ENCODE measurements around the gene HMX1. TPM values are rescaled to one million over a fixed set of nuclear protein-coding genes. Genes with fewer than 3 reads are reported as not detected.

HMX1 gene
- polyA plus RNA-seq, 1 donor (not counting 4 experiments of a cell fraction or from before 2014, with no cell fraction given), result not detected

- H3K9ac ChIP-seq (ENCODE audit: control insufficient read depth, extremely low read depth, insufficient read depth, low read length), result no peak overlapping the region
- no peaks in the 10 kb centered on the region for H3K79me2 ChIP-seq (ENCODE audit: control insufficient read depth, insufficient read depth, low read length)
- H4K20me1 ChIP-seq (ENCODE audit: control insufficient read depth, extremely low read depth, insufficient read depth, low read length), result no peaks in the 10 kb centered on the region
- no peak overlapping the region for H2AFZ ChIP-seq (ENCODE audit: control insufficient read depth, low read length)
- no peaks in the 10 kb centered on the region for H3K9me3 ChIP-seq (ENCODE audit: control insufficient read depth, low read depth, low read length)
- dilution Hi-C loops (cut with MboI; ENCODE audit: extremely low pct_ligation_motif_present, low sequenced_read_pairs), result no loop called here
- no peak overlapping the region for H3K27ac ChIP-seq (ENCODE audit: control insufficient read depth, insufficient read depth, low read length)
- no peaks in the 10 kb centered on the region for H3K4me1 ChIP-seq (ENCODE audit: control insufficient read depth, extremely low read depth, insufficient read depth, low read length)
- H3K27me3 ChIP-seq (ENCODE audit: control insufficient read depth, extremely low read depth, insufficient read depth, low read length), result peaks cover 76% of the 10 kb centered on the region
- TF ChIP-seq CTCF (optimal IDR thresholded peaks at IDR 0.05 in 1 of 3, IDR thresholded peaks at IDR 0.05 in 1 of 3, conservative IDR thresholded peaks at IDR 0.05 in 1 of 3; ENCODE audit: extremely low read depth in 1 of 3, insufficient read depth in 2 of 3, low read length in 3 of 3), result no peak
- peak; percentile 70 for TF ChIP-seq EZH2 (IDR thresholded peaks at IDR 0.05; ENCODE audit: low read length)
- H3K36me3 ChIP-seq (ENCODE audit: control insufficient read depth in 2 of 2, extremely low read depth in 1 of 2, insufficient read depth in 2 of 2, low read length in 2 of 2), result no peaks in the 10 kb centered on the region
- no peak for DNase-seq (ENCODE audit: low read depth, low spot score)
- H3K4me3 ChIP-seq (ENCODE audit: control insufficient read depth in 2 of 3, extremely low read depth in 1 of 3, insufficient read depth in 2 of 3, low read depth in 1 of 3, low read length in 3 of 3), result no peak overlapping the region
- H3K9me1 ChIP-seq (ENCODE audit: control insufficient read depth, extremely low read depth, insufficient read depth, low read length), result no peaks in the 10 kb centered on the region
- FAIRE-seq, result no peak
- no peak overlapping the region for H3K4me2 ChIP-seq (ENCODE audit: control insufficient read depth, extremely low read depth, insufficient read depth, low read depth, low read length)
These were observed 20.3 kb upstream of the HMX1 start for GRCh38 chr4:8891646-8892555.

- Histone ChIP-seq H3K27ac (ENCODE audit: control insufficient read depth, insufficient read depth, low read length) (no peak overlapping the region), H3K9me3 (ENCODE audit: control insufficient read depth, low read depth, low read length) (no peaks in the 10 kb centered on the region), H3K36me3 (ENCODE audit: control insufficient read depth in 2 of 2, extremely low read depth in 1 of 2, insufficient read depth in 2 of 2, low read length in 2 of 2) (no peaks in the 10 kb centered on the region), H4K20me1 (ENCODE audit: control insufficient read depth, extremely low read depth, insufficient read depth, low read length) (no peaks in the 10 kb centered on the region), H3K27me3 (ENCODE audit: control insufficient read depth, extremely low read depth, insufficient read depth, low read length) (peaks cover 76% of the 10 kb centered on the region), H3K9ac (ENCODE audit: control insufficient read depth, extremely low read depth, insufficient read depth, low read length) (no peak overlapping the region), H3K4me2 (ENCODE audit: control insufficient read depth, extremely low read depth, insufficient read depth, low read depth, low read length) (no peak overlapping the region), H3K9me1 (ENCODE audit: control insufficient read depth, extremely low read depth, insufficient read depth, low read length) (no peaks in the 10 kb centered on the region), H3K4me3 (ENCODE audit: control insufficient read depth in 2 of 3, extremely low read depth in 1 of 3, insufficient read depth in 2 of 3, low read depth in 1 of 3, low read length in 3 of 3) (no peak overlapping the region), H3K4me1 (ENCODE audit: control insufficient read depth, extremely low read depth, insufficient read depth, low read length) (no peaks in the 10 kb centered on the region), H2AFZ (ENCODE audit: control insufficient read depth, low read length) (no peak overlapping the region), H3K79me2 (ENCODE audit: control insufficient read depth, insufficient read depth, low read length) (no peaks in the 10 kb centered on the region)
- no peak for TF ChIP-seq EZH2 (IDR thresholded peaks at IDR 0.05; ENCODE audit: low read length)
- TF ChIP-seq CTCF (optimal IDR thresholded peaks at IDR 0.05 in 1 of 3, IDR thresholded peaks at IDR 0.05 in 1 of 3, conservative IDR thresholded peaks at IDR 0.05 in 1 of 3; ENCODE audit: extremely low read depth in 1 of 3, insufficient read depth in 2 of 3, low read length in 3 of 3), result no peak
- DNase-seq (ENCODE audit: low read depth, low spot score), result no peak
- no peak for FAIRE-seq
- dilution Hi-C loops (cut with MboI; ENCODE audit: extremely low pct_ligation_motif_present, low sequenced_read_pairs), result no loop called here
These were observed 19.6 kb upstream of the HMX1 start for GRCh38 chr4:8891255-8891645.

Measured in keratinocyte (primary cell).